Activated CD8-positive, alpha-beta memory T cell treated with anti-CD3 and anti-CD28 coated beads for 48 hours (primary cell): ENCODE data around the gene HOXA6.

Experiments used
- DNase-seq, 3 experiments: peaks; one replicate each; pipeline ENCODE4 v3.0.0-alpha.2; 2020; ENCODE audit warnings: low read depth in 2 of 3, low spot score in 2 of 3

The HOXA6 gene

GRCh38 chr7:27111751-27112277 is 35.8 kb downstream of the HOXA6 start:
- DNase-seq: no peak

GRCh38 chr7:27111042-27111750 is 36.4 kb downstream of the HOXA6 start:
- DNase-seq: no peak

DNA sequence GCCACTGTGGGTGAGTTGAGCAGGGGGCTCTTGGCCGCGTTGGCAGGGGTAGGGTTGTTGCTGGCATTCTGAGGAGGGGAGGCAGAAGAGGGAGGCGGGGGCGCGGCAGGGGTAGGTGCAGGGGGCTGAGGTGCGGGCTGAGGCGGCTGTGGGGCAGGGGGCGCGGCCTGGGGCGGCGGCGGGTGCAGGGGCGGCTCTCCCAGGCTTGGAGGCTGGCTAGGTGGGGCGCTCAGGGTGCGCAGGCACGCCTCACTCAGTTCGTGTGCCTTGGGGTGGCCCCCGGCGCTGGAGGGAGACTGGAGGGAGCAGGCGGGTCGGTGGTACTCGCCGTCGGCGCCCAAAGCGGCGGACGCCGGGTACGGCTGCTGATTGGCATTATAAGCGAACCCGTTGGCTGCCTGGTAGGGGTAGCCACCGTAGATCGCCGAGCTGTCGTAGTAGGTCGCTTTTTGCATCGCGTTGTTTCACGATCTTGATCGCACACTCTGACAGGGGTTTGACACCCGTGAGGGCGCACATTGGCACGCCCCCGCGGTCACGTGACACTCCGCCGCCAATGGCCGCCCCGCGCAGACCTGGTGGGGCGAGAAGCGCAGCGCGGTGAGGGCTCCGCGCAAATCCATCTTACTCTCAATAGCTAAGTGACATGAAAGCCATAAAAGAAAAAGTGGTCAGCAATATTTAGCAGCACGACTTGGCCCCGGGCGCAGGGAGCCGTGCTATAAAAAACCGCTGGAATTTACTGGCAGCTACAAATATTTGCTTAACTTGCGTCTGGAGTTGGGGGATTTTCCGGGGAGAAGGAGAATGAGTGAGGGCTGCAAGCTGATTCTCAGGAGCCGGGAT is 37.2 kb downstream of the HOXA6 start:
- no peak for DNase-seq

DNA sequence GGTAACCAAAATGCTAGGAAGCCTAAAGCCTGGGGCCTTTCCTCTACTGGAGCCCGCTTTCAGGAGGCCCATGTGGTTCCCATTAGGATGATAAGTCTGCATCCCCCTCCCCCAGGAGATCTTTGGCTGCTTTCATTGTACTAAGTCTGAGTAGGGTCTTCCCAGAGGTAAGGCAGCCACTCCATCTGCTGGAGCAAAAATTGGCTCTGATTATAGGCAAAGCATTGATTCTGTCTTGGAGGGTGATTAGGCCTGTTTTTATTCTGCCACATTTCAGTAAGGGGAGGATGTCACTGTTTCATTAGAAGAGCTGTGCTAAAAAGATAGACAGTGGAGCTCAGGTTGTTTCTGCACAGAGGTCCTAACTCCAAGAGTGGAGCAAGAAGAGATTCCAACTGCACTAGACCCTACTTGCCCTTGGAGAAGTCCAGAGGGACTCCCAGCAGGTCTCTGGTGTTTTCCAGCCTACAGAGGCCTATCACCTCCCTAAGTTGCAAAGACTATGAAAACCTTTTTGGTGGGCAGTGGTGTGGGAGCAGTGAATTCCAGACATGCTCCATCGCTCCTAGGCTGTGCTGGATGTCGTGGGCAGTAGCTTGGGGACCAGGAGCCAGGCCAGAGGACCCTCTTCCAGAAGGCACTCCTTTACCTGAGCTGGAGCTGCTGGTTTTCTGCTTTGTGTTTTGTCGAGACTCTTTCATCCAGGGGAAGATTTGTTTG is 37.9 kb downstream of the HOXA6 start:
- DNase-seq: no peak

GRCh38 chr7:27108390-27109127 is 39.0 kb downstream of the HOXA6 start:
- DNase-seq: no peak

- no peak for DNase-seq
Observed at GRCh38 chr7:27107391-27108381, 39.9 kb downstream of the HOXA6 start.

DNA sequence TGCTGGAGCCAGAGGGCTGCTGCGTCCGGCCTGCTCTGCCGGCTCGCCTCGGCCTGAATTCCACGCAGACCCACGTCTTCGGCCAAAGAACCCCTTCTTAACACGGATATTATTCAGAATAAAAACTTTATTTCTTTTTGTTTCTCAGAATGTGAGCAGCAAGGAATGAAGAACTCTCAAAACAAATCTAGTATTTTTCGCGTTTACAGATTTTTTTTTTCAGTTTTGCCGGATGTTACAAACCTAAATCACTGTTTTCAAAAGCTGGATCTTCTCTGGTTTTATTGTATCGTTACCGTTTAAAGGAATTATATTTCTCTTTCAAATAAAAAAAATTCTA is 40.7 kb downstream of the HOXA6 start:
- no peak for DNase-seq

- DNase-seq: no peak
Observed at GRCh38 chr7:27106181-27106900, 41.2 kb downstream of the HOXA6 start.

DNA sequence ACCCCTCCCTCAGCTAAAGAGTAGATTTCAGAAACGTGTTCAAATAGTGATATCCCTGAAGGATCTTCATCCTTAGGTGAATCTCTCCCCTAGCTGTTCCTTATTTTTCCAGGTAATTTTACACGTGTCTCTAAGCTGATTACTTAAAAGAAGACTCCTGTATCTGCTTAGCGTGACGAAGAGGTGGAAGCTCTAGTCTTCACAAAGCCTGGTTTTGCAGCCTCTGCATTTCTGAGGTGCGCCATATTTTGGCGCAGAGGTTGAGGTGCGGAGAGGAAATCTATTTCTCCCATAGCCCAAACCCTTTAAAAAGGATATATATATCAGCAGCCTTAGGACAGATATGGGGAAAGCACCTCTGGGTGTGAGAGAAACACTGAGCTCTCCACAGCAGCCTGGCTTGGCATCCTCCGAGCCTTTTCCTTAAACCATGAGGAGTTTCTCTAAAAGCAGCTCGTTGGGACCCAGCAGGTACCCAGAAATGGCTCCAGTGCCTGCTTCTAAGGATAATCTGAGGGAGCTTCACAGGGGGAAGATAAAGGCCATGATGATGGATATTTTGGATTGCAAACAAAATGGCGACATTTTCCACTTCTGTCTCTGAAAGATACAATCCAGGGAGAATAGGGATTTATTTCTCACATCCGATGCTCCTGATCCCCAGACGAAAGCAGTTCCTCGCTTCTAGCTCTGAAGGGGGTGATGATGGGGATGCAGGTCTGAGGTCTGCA is 42.1 kb downstream of the HOXA6 start:
- no peak for DNase-seq

DNA sequence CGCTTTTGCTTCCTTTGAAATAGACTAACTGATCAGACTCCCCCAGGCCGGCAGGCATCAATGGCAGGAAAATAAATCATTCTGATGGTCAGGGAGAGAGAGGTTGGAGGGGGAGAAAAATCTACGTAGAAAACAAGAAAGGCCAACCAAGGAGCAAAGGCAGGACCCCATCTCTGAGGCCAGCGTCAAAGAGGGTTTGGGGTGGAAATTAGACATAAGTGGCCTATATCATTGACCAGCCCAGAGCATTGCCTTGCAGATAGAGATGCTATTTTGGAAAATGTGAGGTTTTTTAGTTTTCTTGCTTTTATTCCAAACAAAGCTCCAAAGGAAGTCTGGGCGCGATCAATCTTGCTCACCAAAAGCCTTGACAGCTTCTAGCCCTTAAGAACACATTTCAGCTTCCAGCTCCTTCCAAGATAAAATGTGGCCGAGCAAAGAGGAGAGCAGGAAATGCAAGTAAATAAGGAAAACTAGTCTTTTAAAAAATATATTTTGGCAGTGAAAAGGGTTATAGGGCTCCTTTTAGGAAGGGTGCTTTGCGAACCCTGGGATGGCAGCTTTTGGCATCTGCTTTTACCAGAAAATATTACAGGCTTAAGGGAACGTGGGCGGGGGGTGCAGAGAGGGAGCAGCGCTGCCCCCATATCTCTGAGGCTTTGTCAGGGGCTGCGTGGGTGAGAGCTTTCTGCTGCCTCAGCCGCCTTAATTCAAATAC is 43.1 kb downstream of the HOXA6 start:
- no peak for DNase-seq

- no peak for DNase-seq
Observed at GRCh38 chr7:27103489-27104226, 43.9 kb downstream of the HOXA6 start.

DNA sequence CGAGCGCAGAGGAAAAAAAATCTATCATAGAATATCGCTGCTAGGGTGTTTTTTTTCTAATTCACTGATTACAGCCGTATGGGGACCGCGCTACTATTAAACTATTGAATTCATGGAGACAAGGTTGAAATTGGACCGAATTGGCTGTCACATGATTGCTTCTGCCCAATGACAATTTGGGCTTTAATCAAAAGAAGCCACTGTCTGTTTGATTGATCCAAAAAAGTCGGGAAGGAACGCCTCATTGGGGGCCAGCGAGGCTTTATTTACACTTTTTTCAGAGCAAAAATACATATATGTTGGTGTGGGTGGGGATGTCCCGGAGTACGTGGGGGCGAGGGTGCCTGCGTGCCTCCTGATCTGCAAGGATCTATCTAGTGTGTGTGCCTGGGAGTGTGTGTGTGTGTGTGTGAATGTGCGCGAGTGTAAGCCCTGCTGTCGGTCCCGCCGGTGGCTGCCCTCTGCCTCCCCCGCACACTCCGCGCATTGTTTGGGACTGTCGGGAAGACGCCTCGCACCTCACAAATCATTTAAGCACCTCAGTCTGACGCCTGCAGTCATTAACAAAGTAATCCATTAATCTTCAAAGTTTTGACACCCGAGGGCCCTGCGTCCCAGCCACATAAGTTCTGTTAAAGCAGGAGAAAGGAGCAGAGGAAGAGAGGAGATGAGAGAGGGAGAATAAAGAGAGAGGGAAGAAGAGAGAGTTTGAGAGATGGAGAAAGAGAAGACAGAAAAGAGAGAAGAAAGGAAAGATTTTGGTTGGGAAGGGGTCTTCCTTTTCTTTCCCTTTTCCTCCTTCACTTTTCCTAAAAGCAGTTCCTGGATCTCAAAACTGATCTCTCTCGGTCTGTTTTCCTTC is 44.8 kb downstream of the HOXA6 start, which contains the start of gene HOXA2:
TSS of gene HOXA2 (minus strand) at position 103 of the 862 bp plus-strand sequence. CDS start 183 bp downstream, outside the sequence.
- DNase-seq: no peak

- DNase-seq: no peak
Observed at GRCh38 chr7:27101957-27102580, 45.5 kb downstream of the HOXA6 start.

GRCh38 chr7:27101171-27101956 is 46.2 kb downstream of the HOXA6 start:
- DNase-seq: no peak

DNA sequence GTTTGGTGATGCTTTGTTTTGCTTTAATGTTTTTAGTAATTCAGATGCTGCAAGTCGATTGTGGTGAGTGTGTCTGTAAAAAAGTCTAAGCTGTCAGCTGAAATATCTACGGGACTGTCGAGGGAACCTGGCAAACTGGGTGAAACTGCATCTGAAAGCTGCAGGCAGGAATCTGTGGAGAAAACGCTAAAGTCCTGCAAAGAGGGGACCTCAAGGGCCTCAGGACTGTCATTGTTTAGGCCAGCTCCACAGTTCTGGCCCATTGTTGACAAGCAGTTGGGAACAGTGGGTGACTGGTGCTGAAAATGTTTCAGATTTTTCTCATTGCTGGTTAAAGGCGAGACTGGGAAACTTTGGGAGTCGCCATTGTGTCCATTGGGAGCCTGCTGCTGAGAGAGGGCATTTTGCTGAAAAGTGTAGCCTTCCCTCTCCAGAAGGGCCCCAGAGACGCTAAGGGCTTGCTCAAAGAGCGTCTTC is 46.8 kb downstream of the HOXA6 start:
- DNase-seq: no peak
